ENCODE results near the gene EPHA10.

Gene EPHA10

DNA sequence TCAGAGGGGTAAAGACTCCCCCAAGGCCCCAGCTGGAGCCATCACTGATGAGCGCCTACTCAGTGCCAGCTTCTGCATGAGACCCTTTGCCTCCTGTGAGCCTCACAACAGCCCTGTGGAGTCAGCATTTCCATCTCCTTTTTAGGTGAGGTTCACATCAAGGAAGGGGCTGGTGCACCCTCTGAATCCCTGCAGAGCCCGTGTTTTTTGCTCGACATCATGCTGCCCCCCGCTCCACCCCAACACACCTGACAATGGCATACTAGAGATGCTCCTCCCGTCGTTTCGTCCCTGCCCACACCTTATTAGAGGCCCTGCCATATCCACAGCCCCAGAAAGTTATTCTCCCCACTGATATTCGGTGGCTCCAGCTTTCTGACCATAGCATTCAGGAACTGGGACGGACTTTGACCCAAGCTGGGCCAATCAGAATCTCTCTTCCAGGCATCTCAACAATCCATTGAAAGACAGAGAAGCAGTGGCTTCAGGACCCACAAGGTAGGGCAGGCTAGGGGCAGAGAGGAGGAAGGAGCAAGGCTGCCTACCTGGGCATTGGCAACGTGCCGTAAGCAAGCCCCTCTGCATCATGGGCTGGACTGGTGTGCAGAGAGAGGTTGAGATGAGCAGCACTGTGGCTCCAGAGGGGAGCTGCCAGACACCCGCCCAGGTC is 32.7 kb downstream of the EPHA10 start:
- TF ChIP-seq, protein P1, sequence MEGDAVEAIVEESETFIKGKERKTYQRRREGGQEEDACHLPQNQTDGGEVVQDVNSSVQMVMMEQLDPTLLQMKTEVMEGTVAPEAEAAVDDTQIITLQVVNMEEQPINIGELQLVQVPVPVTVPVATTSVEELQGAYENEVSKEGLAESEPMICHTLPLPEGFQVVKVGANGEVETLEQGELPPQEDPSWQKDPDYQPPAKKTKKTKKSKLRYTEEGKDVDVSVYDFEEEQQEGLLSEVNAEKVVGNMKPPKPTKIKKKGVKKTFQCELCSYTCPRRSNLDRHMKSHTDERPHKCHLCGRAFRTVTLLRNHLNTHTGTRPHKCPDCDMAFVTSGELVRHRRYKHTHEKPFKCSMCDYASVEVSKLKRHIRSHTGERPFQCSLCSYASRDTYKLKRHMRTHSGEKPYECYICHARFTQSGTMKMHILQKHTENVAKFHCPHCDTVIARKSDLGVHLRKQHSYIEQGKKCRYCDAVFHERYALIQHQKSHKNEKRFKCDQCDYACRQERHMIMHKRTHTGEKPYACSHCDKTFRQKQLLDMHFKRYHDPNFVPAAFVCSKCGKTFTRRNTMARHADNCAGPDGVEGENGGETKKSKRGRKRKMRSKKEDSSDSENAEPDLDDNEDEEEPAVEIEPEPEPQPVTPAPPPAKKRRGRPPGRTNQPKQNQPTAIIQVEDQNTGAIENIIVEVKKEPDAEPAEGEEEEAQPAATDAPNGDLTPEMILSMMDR (IDR thresholded peaks at IDR 0.05; ENCODE audit: insufficient read depth, low read depth, low read length, missing control alignments): no peak
- H3K4me3 ChIP-seq (ENCODE audit: low read length): no peak overlapping the region
- no peak for DNase-seq (ENCODE audit: low read depth)

DNA sequence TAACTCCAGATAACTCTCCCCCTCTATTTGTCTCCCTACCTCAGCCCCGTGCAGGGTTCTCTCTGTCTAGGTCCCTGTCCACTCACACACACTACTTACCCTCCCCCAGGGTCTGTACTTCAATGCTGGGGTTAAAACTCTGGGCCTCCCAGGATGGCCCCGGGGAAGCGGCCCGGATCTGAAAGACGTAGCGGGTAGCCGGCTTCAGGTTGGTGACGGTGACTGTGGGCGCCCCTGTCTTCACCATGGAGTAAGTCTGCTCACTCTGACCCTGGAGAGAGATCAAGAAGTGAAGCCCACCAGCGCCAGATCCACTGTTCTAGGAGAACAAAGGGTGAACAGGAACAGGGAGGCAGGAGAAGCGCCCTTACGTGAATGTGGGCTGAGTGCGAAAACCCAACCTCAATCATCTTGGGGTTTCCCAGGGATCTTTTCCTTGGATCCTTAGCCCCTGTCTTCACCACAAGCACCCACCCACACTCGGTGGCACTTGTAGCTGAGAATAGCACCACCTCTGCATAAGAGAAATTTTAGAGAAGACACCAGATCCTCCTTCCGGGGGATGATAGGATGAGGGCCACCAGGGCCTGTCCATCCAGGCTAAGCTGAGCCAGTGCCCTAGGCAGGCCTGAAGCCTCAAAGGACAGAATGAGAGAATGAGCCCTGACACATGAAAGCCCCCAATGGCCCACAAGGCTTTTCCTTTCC is 33.5 kb downstream of the EPHA10 start:
- H3K4me3 ChIP-seq (ENCODE audit: low read length): no peak overlapping the region

DNA sequence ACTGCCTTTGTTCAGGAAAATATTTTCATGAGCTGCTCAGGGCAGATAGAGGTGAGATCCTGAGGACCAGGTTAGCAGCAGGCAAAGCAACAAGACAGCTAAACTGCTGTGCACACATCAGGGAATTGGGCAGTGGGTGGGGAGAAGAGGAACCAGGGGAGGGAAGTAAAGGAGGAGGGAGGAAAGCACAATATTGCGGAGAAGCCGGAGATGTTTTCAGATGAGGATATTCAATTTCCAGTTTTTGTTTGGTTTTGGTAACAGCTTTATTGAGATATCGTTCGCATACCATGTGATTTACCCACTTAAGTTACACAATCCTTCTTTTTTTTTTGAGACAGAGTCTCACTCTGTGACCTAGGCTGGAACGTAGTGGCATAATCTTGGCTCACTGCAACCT is 34.5 kb downstream of the EPHA10 start:
- H3K4me3 ChIP-seq (ENCODE audit: low read length): no peak overlapping the region
- TF ChIP-seq, protein P1 (IDR thresholded peaks at IDR 0.05; ENCODE audit: insufficient read depth, low read depth, low read length, missing control alignments): no peak
- no peak for DNase-seq (ENCODE audit: low read depth)

More for the DNA sequence above, 33.5 kb downstream of the EPHA10 start:
- TF ChIP-seq, protein P1 (IDR thresholded peaks at IDR 0.05; ENCODE audit: insufficient read depth, low read depth, low read length, missing control alignments): no peak
- no peak for DNase-seq (ENCODE audit: low read depth)

DNA sequence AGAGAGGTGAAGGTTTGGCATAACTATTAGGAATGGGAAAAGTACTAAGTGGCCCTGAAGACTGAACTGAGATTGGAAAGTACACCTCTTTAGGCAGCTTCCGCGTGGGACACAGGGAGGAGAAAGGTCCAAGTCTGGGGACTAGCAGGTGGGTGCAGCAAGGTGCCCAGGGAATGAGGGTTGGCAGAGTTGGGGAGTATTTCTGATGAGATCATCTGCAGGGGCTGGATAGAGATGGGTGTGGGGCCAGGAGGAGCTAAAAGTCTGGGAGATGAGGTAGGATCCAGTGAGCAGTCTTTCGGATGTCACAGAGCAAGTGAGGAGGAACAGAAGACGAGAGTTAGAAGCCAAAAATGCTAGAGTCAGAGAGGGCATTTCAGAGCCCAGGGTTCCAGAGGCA is 36.5 kb downstream of the EPHA10 start:
- H3K4me3 ChIP-seq (ENCODE audit: low read length): no peak overlapping the region
- DNase-seq (ENCODE audit: low read depth): no peak
- TF ChIP-seq, protein P1 (IDR thresholded peaks at IDR 0.05; ENCODE audit: insufficient read depth, low read depth, low read length, missing control alignments): no peak

DNA sequence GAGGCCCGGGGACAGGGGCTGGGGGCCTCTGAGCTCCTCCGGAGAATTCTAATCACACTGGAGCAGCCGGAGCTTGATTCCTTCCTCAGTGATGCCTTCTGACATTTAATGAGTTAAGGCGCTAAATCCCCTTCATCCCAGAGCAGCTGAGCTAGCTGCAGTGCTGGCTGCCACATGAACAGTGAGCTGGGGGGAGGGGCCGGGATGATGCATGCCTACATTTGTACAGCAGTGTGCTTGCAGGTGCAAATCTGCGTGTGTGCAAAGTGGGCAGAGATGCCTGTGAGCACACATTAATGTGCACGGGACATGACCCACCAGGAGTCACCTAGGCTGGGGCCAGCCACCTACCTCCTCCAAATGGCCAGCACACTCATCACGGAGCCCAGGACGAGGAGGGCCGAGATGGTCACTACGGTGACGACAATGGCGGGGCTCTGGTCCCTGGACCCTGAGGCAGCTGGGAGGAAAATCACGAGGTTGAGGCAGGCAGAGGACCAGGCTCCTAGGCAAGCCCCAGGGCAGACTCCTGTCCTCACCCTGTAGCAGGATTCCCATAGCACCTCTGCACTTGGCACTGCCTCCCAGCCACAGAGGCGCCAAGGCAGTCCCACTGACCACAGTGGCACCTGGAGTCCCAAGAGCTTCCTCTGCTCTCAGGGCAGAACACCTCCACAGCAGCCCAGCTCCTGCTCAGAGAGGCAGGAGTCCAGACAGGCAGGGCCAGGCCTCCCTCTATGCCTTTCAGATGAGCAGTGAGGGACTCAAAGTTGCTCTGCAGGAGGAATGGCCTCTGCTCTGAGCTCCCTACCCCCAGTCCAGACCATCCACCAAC is 38.0 kb downstream of the EPHA10 start:
- H3K4me3 ChIP-seq (ENCODE audit: low read length): no peak overlapping the region
- TF ChIP-seq, protein P1 (IDR thresholded peaks at IDR 0.05; ENCODE audit: insufficient read depth, low read depth, low read length, missing control alignments): no peak
- no peak for DNase-seq (ENCODE audit: low read depth)

DNA sequence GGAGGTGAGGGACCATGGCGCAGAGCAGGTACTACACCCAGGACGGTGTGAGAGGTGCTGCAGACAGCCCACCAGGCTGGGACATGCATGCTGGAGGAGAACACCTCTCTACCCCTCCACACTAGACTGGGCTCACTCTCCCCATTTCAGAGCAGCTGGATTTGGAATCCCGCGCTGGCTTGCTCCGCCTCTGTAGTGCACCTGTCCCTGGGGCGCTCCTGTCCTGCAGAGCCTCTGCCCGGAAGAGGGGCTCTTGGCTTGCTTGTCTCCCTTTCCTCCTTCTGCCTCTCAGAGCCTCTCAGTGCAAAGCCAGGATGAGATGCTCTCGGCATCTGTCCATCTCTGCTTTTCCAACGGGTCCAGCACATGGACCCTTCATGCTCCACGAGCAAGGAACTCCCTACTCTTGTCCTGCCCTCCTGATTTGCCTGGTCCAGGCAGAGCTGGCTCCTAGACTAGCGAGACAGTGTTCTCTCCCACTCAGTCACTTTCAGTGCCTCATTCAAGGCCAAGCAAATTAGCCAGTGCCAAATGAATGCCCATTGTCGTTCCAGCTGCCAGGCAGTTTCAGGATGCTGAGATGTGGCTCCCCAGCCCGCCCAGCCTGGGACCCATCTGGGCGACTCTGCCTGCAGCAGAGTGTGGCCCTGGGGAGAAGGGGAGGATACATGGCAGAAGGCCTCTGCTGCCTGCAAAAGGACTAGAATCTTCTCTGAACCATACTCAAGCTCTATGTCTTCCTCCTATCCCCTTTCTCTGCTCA is 38.9 kb downstream of the EPHA10 start:
- no peak overlapping the region for H3K4me3 ChIP-seq (ENCODE audit: low read length)
- TF ChIP-seq, protein P1 (IDR thresholded peaks at IDR 0.05; ENCODE audit: insufficient read depth, low read depth, low read length, missing control alignments): no peak
- no peak for DNase-seq (ENCODE audit: low read depth)

Data from epithelial cell of esophagus (primary cell).